HEK293 (cell line): ENCODE data around the gene POLL.

Experiments
- CTCF ChIA-PET: fragments of 350-600 bp; formaldehyde crosslinking; extraction: SDS; loops from one replicate; lab custom pipeline; 2021; ENCODE audit warnings: antibody characterized with exemption; lab: Yijun Ruan, JAX
- POLR2A ChIA-PET: fragments of 300-600 bp; formaldehyde crosslinking; extraction: SDS; loops from one replicate; lab custom pipeline; 2020; ENCODE audit warnings: antibody characterized with exemption, inconsistent platforms; lab: Yijun Ruan, JAX
- H3K27ac ChIP-seq: fragments of 200-500 bp; sonication (Bioruptor generic); 2 replicates; pipeline ENCODE4 v1.5.1; 2014; ENCODE audit warnings: low read depth, low read length, control low read depth, inconsistent platforms; ENCODE audit errors: extremely low read depth
- H3K36me3 ChIP-seq, 2 experiments: fragments of 200-500 bp in 1 of 2; sonication (Bioruptor generic) in 1 of 2; 1 replicate in 1 of 2; 2 replicates in 1 of 2; pipeline ENCODE4 v1.5.1; 2014 to 2017; ENCODE audit warnings: inconsistent platforms in 2 of 2, low read length in 2 of 2; ENCODE audit not compliant: control insufficient read depth in 2 of 2, insufficient read depth in 1 of 2
- H3K4me1 ChIP-seq: fragments of 200-500 bp; sonication (Bioruptor generic); 2 replicates; pipeline ENCODE4 v1.5.1; 2014; ENCODE audit warnings: mild to moderate bottlenecking, low read length, inconsistent platforms; ENCODE audit not compliant: control insufficient read depth, insufficient read depth
- H3K4me3 ChIP-seq: 2 replicates; pipeline ENCODE4 v1.5.1; 2011; ENCODE audit warnings: low read depth, mild to moderate bottlenecking, control low read depth, low read length, moderate library complexity
- H3K9me3 ChIP-seq: fragments of 200-500 bp; sonication (Bioruptor generic); 2 replicates; pipeline ENCODE4 v1.5.1; 2014; ENCODE audit warnings: low read depth, low read length, inconsistent platforms; ENCODE audit not compliant: control insufficient read depth, insufficient read depth
- BCL11B ChIP-seq: fragments of 450-650 bp; formaldehyde crosslinking; IDR thresholded peaks from 2 replicates; pipeline ENCODE4 v1.5.1; 2016; ENCODE audit warnings: low read depth, missing biosample characterization, missing genetic modification characterization
- GFI1B ChIP-seq: fragments of 450-650 bp; formaldehyde crosslinking; IDR thresholded peaks from 2 replicates; pipeline ENCODE4 v1.5.1; 2016; ENCODE audit warnings: missing biosample characterization, missing genetic modification characterization
- GLI4 ChIP-seq: fragments of 450-650 bp; formaldehyde crosslinking; IDR thresholded peaks from 2 replicates; pipeline ENCODE4 v1.5.1; 2016; ENCODE audit warnings: missing biosample characterization, missing genetic modification characterization
- HOXD13 ChIP-seq: sonication (generic); formaldehyde crosslinking; IDR thresholded peaks from 2 replicates; pipeline ENCODE4 v1.8.0; 2022; ENCODE audit warnings: missing genetic modification reagents, borderline replicate concordance
- KLF1 ChIP-seq: fragments of 450-650 bp; formaldehyde crosslinking; IDR thresholded peaks from 2 replicates; pipeline ENCODE4 v1.5.1; 2016; ENCODE audit warnings: missing biosample characterization, missing genetic modification characterization
- KLF10 ChIP-seq: fragments of 450-650 bp; IDR thresholded peaks from 2 replicates; pipeline ENCODE4 v1.5.1; 2018; ENCODE audit warnings: missing biosample characterization, mild to moderate bottlenecking, missing genetic modification characterization
- MEIS1 ChIP-seq: sonication (generic); formaldehyde crosslinking; IDR thresholded peaks from 2 replicates; pipeline ENCODE4 v1.8.1; 2022; ENCODE audit warnings: missing genetic modification reagents, mild to moderate bottlenecking, borderline replicate concordance
- MZF1 ChIP-seq: fragments of 450-650 bp; formaldehyde crosslinking; IDR thresholded peaks from 2 replicates; pipeline ENCODE4 v1.5.1; 2017; ENCODE audit warnings: missing biosample characterization, missing genetic modification characterization, borderline replicate concordance
- OSR2 ChIP-seq: fragments of 450-650 bp; formaldehyde crosslinking; IDR thresholded peaks from 2 replicates; pipeline ENCODE4 v1.5.1; 2016; ENCODE audit warnings: missing biosample characterization, missing genetic modification characterization
- REPIN1 ChIP-seq: fragments of 450-650 bp; formaldehyde crosslinking; IDR thresholded peaks from 2 replicates; pipeline ENCODE4 v1.5.1; 2017; ENCODE audit warnings: missing biosample characterization, missing genetic modification characterization, low read depth
- SP2 ChIP-seq: fragments of 450-650 bp; formaldehyde crosslinking; IDR thresholded peaks from 2 replicates; pipeline ENCODE4 v1.5.1; 2016; ENCODE audit warnings: missing biosample characterization, missing genetic modification characterization
- WT1 ChIP-seq: fragments of 450-650 bp; formaldehyde crosslinking; IDR thresholded peaks from 2 replicates; pipeline ENCODE4 v1.5.1; 2016; ENCODE audit warnings: missing biosample characterization, missing genetic modification characterization
- ZBTB21 ChIP-seq: fragments of 450-650 bp; formaldehyde crosslinking; IDR thresholded peaks from 2 replicates; pipeline ENCODE4 v1.5.1; 2017; ENCODE audit warnings: missing biosample characterization, missing genetic modification characterization
- ZFHX2 ChIP-seq: fragments of 450-650 bp; formaldehyde crosslinking; conservative IDR thresholded peaks from 2 replicates; pipeline ENCODE4 v1.5.1; 2016; ENCODE audit warnings: missing biosample characterization, missing genetic modification characterization
- ZNF112 ChIP-seq: fragments of 450-650 bp; formaldehyde crosslinking; IDR thresholded peaks from 2 replicates; pipeline ENCODE4 v1.5.0; 2017; ENCODE audit warnings: missing biosample characterization, missing genetic modification characterization
- ZNF2 ChIP-seq: fragments of 450-650 bp; formaldehyde crosslinking; IDR thresholded peaks from 2 replicates; pipeline ENCODE4 v1.5.1; 2016; ENCODE audit warnings: missing biosample characterization, missing genetic modification characterization
- ZNF202 ChIP-seq: fragments of 450-650 bp; formaldehyde crosslinking; IDR thresholded peaks from 2 replicates; pipeline ENCODE4 v1.5.1; 2016; ENCODE audit warnings: missing biosample characterization, missing genetic modification characterization, borderline replicate concordance
- ZNF266 ChIP-seq: fragments of 450-650 bp; formaldehyde crosslinking; IDR thresholded peaks from 2 replicates; pipeline ENCODE4 v1.5.1; 2016; ENCODE audit warnings: missing biosample characterization, missing genetic modification characterization, low read depth
- ZNF311 ChIP-seq: fragments of 450-650 bp; formaldehyde crosslinking; IDR thresholded peaks from 2 replicates; pipeline ENCODE4 v1.5.1; 2017; ENCODE audit warnings: missing biosample characterization, missing genetic modification characterization, borderline replicate concordance
- ZNF335 ChIP-seq: fragments of 450-650 bp; formaldehyde crosslinking; conservative IDR thresholded peaks from 2 replicates; pipeline ENCODE4 v1.5.1; 2016; ENCODE audit warnings: missing biosample characterization, missing genetic modification characterization
- ZNF521 ChIP-seq: fragments of 450-650 bp; formaldehyde crosslinking; IDR thresholded peaks from 2 replicates; pipeline ENCODE4 v1.5.1; 2017; ENCODE audit warnings: missing biosample characterization, mild to moderate bottlenecking, missing genetic modification characterization
- ZNF561 ChIP-seq: fragments of 450-650 bp; IDR thresholded peaks from 2 replicates; pipeline ENCODE4 v1.5.1; 2018; ENCODE audit warnings: missing biosample characterization, missing genetic modification characterization, borderline replicate concordance
- ZNF571 ChIP-seq: fragments of 450-650 bp; formaldehyde crosslinking; IDR thresholded peaks from 2 replicates; pipeline ENCODE4 v1.5.0; 2017; ENCODE audit warnings: missing biosample characterization, missing genetic modification characterization
- ZNF610 ChIP-seq: fragments of 450-650 bp; formaldehyde crosslinking; IDR thresholded peaks from 2 replicates; pipeline ENCODE4 v1.5.1; 2016; ENCODE audit warnings: missing biosample characterization, missing genetic modification characterization, borderline replicate concordance
- ZNF621 ChIP-seq: fragments of 450-650 bp; formaldehyde crosslinking; IDR thresholded peaks from 2 replicates; pipeline ENCODE4 v1.5.1; 2017; ENCODE audit warnings: missing biosample characterization, missing genetic modification characterization
- ZNF660 ChIP-seq: fragments of 450-650 bp; IDR thresholded peaks from 2 replicates; pipeline ENCODE4 v1.5.1; 2018; ENCODE audit warnings: missing biosample characterization, mild to moderate bottlenecking, missing genetic modification characterization
- ZNF76 ChIP-seq: fragments of 450-650 bp; formaldehyde crosslinking; IDR thresholded peaks from 2 replicates; pipeline ENCODE4; 2016; ENCODE audit warnings: low read depth, missing biosample characterization, missing genetic modification characterization, borderline replicate concordance
- TF ChIP-seq, protein P1 (sequence below): fragments of 450-650 bp; formaldehyde crosslinking; optimal IDR thresholded peaks from 2 replicates; pipeline ENCODE3; 2016; ENCODE audit warnings: missing biosample characterization, mild to moderate bottlenecking, missing genetic modification characterization
- TF ChIP-seq, protein P2 (sequence below): fragments of 450-650 bp; formaldehyde crosslinking; IDR thresholded peaks from 2 replicates; pipeline ENCODE4 v1.5.1; 2016; ENCODE audit warnings: missing biosample characterization, missing genetic modification characterization
- TF ChIP-seq, protein P3 (sequence below): fragments of 450-650 bp; formaldehyde crosslinking; IDR thresholded peaks from 2 replicates; pipeline ENCODE4 v1.5.1; 2017; ENCODE audit warnings: missing biosample characterization, mild to moderate bottlenecking, missing genetic modification characterization, moderate library complexity

The POLL gene

DNA sequence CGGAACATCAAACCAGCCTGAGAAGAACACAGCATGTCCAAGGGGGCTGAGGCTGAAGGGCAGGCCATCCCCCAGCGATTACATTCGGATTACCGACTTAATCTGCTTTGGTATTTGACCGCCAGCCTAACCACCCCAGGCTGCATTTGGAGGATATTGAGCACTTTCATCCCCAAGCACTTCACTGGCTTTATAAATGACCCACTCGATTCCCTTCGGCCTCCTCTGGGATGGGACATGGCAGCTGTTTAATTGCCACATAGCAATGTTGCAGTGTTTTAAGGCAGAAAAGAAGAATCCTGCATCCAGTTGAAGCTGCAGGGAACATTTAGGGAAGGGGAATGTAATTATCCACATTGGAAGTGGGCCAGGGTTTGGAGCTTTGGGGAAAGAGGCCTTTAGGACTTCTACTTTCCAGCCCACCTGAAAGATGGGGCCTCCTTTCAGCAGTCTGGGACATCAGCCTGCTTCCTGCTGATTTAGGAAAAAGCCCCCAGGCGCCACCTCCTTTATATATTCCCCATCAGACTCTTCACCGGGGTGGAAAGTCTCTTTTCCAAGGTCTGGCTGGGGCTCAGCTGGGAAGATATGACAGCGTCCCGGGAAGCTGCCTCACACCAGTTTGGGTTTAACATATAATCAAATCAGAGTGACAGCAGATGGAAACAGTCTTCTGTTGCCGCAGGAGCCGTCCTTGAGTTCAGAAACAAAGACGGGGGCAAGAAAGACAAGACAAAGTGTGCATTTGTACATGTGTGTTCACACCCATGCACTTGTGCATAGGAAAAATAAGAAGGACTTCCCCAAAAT, 9.2 kb upstream of the POLL start:
- TF ChIP-seq MZF1 (tag by site-specific recombination) = peak; percentile 61; the same call in 1 of the 2 replicates
- TF ChIP-seq MEIS1 (CRISPR knock-in tag) = no peak

DNA sequence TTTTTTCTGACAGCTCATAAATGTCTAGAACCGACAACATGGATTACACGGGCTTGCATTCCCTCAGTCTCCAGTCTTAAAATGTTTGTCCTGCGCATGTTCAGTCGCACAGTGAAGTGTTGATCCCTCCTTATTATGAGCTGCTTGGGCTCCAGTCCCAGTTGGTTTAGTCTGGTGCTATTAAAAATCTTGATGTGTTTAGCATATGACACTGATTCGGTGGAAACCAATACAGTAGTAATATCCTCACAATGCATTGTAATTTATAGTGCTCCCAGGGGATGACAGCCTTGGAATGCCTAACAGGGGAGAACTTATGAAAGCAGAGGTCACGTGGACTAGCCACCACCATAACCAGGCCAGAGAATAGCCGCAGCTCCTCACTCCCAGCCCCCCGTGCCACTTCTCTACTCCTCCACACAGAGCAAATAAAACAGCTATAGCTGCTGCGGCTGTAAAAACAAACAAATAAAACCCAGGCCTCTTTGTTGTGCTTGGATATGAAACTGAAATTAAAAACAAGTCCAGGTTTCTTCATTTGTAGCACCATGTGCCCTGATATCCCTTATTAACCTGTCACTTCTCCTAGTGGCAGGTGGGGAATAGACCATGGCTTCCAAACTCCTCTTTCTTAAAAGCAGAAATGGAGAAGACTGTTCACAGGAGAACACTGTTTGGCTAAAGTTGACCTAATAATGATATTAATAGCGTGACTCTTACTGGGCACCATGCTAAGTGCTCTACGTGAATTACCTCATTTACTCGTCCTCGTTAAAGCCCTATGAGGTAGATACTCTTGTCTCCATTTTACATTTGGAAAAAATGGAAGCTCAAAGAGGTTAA, 7.8 kb upstream of the POLL start:
- peaks cover 0 to 10% of the 10 kb centered on the region in 2 experiments; a peak in 1 of 3 replicates for H3K36me3 ChIP-seq
- H3K27ac ChIP-seq = peak overlapping the region; percentile 8; the same call in 1 of the 2 replicates
- POLR2A ChIA-PET = no interaction called here
- H3K4me3 ChIP-seq = no peak overlapping the region
- CTCF ChIA-PET = interaction anchor here (0.5 to 1.7 kb wide), 7 partner anchors 13 to 792 kb away, joined by 3 to 8 read pairs (median 3); no protein-coding TSS in a partner anchor
- no peaks in the 10 kb centered on the region for H3K9me3 ChIP-seq
- H3K4me1 ChIP-seq = peaks cover 11% of the 10 kb centered on the region; the same call in 1 of the 2 replicates
- TF ChIP-seq, protein P1, sequence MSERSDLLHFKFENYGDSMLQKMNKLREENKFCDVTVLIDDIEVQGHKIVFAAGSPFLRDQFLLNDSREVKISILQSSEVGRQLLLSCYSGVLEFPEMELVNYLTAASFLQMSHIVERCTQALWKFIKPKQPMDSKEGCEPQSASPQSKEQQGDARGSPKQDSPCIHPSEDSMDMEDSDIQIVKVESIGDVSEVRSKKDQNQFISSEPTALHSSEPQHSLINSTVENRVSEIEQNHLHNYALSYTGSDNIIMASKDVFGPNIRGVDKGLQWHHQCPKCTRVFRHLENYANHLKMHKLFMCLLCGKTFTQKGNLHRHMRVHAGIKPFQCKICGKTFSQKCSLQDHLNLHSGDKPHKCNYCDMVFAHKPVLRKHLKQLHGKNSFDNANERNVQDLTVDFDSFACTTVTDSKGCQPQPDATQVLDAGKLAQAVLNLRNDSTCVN = no peak
- TF ChIP-seq KLF10 (tag by site-specific recombination) (peak; percentile 37), KLF1 (no peak), ZNF266 (no peak), GLI4 (tag by site-specific recombination) (no peak), ZNF76 (peak; percentile 45; the same call in 1 of the 2 replicates), SP2 (tag by site-specific recombination) (peak; percentile 54), WT1 (tag by site-specific recombination) (peak; percentile 93), ZNF335 (tag by site-specific recombination) (peak; percentile 51), BCL11B (peak; percentile 35; the same call in 1 of the 2 replicates), GFI1B (tag by site-specific recombination) (peak; percentile 74), REPIN1 (tag by site-specific recombination) (0 out of 2 replicates have a peak, but pooled peaks have one; percentile 44), ZNF202 (no peak), ZNF610 (no peak), ZNF112 (tag by site-specific recombination) (no peak), ZBTB21 (no peak), HOXD13 (no peak), ZNF621 (no peak), ZFHX2 (tag by site-specific recombination) (no peak; the same call in 1 of the 2 replicates), ZNF521 (no peak), ZNF561 (tag by site-specific recombination) (0 out of 2 replicates have a peak, but pooled peaks have one; percentile 60), ZNF660 (tag by site-specific recombination) (no peak), OSR2 (peak; percentile 98), ZNF571 (tag by site-specific recombination) (no peak), ZNF311 (tag by site-specific recombination) (no peak), ZNF2 (no peak)
- TF ChIP-seq, protein P2, sequence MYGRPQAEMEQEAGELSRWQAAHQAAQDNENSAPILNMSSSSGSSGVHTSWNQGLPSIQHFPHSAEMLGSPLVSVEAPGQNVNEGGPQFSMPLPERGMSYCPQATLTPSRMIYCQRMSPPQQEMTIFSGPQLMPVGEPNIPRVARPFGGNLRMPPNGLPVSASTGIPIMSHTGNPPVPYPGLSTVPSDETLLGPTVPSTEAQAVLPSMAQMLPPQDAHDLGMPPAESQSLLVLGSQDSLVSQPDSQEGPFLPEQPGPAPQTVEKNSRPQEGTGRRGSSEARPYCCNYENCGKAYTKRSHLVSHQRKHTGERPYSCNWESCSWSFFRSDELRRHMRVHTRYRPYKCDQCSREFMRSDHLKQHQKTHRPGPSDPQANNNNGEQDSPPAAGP (tag by site-specific recombination) = no peak
- TF ChIP-seq, protein P3, sequence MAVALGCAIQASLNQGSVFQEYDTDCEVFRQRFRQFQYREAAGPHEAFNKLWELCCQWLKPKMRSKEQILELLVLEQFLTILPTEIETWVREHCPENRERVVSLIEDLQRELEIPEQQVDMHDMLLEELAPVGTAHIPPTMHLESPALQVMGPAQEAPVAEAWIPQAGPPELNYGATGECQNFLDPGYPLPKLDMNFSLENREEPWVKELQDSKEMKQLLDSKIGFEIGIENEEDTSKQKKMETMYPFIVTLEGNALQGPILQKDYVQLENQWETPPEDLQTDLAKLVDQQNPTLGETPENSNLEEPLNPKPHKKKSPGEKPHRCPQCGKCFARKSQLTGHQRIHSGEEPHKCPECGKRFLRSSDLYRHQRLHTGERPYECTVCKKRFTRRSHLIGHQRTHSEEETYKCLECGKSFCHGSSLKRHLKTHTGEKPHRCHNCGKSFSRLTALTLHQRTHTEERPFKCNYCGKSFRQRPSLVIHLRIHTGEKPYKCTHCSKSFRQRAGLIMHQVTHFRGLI (tag by site-specific recombination) = no peak

More for the DNA sequence above, 9.2 kb upstream of the POLL start:
- POLR2A ChIA-PET = interaction anchor here (0.7 to 1.0 kb wide), 2 partner anchors 8 to 165 kb away, joined by 3 read pairs; no protein-coding TSS in a partner anchor
- peaks cover 9% of the 10 kb centered on the region; the same call in 1 of the 2 replicates for H3K4me1 ChIP-seq
- no peak overlapping the region for H3K4me3 ChIP-seq
- no peak overlapping the region for H3K27ac ChIP-seq
- CTCF ChIA-PET = interaction anchor here (0.5 to 1.7 kb wide), 10 partner anchors 11 to 1376 kb away, joined by 3 to 8 read pairs (median 3); no protein-coding TSS in a partner anchor
- peaks cover 0 to 21% of the 10 kb centered on the region in 2 experiments; a peak in 1 of 3 replicates for H3K36me3 ChIP-seq
- no peaks in the 10 kb centered on the region for H3K9me3 ChIP-seq
